GM12875 (cell line): Measurements from ENCODE around the gene USH2A.

Experiments used
- H3K4me3 ChIP-seq: one replicate; pipeline ENCODE4 v1.5.1; 2011; ENCODE audit warnings: low read depth, low read length, control low read depth
- TF ChIP-seq, protein P1 (sequence below): IDR thresholded peaks from 2 replicates; pipeline ENCODE4 v1.5.1; 2011; ENCODE audit warnings: low read depth, mild to moderate bottlenecking, control low read depth, inconsistent platforms, low read length, moderate library complexity, borderline replicate concordance; ENCODE audit not compliant: insufficient read depth

The USH2A gene

DNA sequence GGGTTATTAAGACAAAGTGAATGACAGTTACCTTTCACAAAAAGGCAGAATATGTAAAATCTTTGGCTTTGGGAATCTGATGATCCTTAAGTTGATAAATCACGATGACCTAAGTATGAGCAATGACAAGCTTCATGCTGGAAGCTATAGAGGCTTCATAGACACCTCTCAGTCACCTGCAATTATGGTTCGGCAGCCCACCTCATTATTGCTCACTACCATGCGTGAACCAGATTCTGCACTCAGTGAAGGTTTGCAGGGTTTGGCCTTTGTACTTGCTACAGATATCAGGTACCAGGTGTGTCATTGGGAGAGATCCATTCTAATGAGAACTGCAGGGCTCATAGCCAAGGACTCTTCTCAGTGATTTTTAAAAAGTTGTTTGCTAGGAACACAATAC, 692.6 kb downstream of the USH2A start:
- H3K4me3 ChIP-seq: no peak overlapping the region
- TF ChIP-seq, protein P1, sequence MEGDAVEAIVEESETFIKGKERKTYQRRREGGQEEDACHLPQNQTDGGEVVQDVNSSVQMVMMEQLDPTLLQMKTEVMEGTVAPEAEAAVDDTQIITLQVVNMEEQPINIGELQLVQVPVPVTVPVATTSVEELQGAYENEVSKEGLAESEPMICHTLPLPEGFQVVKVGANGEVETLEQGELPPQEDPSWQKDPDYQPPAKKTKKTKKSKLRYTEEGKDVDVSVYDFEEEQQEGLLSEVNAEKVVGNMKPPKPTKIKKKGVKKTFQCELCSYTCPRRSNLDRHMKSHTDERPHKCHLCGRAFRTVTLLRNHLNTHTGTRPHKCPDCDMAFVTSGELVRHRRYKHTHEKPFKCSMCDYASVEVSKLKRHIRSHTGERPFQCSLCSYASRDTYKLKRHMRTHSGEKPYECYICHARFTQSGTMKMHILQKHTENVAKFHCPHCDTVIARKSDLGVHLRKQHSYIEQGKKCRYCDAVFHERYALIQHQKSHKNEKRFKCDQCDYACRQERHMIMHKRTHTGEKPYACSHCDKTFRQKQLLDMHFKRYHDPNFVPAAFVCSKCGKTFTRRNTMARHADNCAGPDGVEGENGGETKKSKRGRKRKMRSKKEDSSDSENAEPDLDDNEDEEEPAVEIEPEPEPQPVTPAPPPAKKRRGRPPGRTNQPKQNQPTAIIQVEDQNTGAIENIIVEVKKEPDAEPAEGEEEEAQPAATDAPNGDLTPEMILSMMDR: no peak

DNA sequence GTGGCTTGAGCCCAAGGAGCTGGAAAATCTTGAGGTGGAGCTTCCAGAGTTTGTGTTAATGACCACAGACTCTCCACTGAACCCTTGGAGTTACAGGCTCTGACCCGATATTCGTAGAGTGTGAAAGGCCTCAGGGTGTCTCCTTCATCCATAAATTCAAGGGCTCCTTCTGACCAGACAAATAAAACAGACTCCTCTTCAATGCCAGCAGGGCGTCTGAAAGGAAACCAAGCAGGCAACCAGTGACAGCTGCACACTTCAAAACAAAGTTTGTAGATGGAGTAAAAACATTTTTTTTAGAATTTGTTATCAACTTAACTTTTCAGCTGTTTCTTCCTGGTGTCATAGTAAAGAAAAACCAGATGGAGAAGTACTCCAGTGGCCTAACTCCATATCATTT, 695.1 kb downstream of the USH2A start:
- TF ChIP-seq, protein P1: no peak
- H3K4me3 ChIP-seq: no peak overlapping the region

DNA sequence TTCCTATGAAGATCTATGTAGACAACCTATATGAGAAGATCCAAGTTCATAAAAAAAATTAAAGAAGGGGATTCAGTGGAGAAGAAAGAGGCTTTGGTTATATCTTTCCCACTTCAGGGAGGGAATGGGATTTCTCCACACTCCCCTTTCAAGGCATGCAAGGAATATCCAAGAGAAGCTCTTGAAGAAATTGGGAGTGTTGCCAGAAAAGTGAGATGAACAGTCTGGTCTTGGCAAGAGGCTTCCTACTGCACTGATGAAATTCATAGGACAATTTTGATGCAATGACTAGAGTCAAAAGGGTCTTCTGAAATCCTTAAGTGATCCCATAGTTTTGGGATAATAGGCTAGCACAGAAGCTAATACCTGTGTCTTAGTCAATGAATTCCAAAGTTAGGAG, 703.1 kb downstream of the USH2A start:
- no peak overlapping the region for H3K4me3 ChIP-seq
- TF ChIP-seq, protein P1: no peak

DNA sequence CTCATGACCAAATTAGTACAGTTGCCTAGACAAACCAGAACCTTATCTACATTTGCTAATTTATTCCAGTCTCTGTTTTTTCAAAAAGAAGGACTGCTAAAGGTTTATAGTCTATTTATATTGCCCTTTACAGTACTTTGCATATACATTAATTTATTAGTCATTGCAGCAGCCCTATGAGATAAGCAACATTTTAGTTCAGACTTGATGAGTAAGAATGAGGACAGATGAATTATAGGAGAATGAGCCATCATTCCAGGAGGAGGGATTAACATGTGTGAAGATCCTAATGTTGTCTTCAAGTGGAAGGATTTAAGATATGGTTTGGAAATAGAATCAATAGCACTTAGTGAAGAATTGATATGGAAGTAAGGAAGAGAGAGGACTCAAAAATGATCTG, 703.7 kb downstream of the USH2A start:
- TF ChIP-seq, protein P1: no peak
- H3K4me3 ChIP-seq: no peak overlapping the region

DNA sequence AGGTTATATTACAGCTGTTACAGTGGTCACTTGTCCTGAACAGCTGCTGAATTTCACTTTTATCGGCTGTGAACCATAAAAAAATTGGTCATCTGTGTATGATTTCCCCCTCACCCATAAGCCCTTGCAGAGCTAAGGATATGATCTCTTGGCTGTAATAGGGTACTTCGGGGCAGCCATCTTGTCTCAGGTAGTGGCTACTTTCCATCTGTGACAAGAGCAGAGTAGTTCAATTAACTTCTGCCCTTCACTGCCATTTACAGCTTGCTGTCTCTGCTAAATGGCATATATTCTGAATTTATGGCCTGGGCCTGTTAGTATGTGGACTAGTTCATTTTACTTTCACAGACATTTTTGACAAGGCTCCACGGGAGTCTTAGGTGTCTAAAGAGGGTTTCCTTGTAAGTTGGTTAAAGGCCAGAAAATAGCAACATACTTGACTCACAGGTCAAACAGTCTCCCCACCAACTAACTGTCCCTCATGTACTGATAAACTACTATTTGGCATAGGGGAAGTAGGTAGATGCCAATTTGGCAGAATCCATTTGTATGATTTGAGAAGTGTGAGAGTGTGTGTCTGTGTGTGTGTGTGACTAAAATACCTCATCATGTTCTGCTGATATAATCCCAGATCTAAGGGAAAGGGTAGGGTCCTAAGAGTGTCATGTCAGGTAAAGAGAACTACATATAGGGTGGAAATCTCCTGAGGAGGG, 704.5 kb downstream of the USH2A start:
- TF ChIP-seq, protein P1: no peak
- no peak overlapping the region for H3K4me3 ChIP-seq

DNA sequence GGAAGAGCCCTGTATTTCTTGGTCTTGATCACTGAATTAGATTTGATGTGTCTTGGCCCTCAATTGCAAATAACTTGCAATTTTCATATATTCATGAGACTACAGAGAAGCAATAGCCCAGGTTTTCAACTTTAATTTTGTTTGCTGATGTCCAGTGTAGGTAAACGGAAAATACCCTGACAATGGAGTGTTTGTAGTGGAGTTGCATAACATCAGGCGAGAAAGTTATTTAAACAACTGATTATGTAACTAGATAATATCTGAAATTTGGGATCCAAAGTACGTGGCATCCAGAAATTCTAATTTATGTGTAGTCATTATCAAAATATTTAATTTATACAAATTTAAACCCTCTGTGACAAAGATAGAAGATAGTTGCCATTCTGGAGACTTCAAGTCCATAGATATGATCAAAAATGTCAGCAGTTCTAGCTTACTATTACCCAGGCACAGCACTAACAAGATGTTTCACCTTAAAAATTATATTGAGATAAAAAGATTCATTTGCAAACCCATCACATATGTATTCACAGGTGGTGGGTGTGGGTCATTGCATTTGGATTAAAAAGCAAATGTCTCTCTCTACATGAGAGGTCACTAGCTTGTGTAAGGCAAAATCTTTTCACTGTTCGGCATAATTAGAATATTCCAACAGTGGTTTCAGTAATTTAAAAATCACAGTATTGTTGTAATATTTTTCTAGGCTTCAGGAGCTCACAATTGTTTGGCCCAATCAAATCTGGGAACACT, 705.4 kb downstream of the USH2A start:
- H3K4me3 ChIP-seq: no peak overlapping the region
- TF ChIP-seq, protein P1: no peak

DNA sequence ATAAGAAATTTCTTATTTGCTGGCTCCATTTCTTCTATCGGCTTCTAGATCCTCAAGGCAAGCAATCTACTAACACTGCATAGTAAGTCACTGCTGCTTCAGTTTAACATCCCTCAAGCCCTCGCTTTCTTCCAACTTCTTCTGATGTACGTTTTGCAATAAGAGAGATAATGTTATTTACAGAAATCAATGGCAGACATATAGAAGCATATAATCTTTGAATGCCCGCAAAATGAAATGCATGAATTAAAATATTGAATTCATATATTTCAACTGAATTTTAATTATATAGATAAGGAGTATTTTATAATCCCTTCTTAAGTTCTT, 712.4 kb downstream of the USH2A start:
- TF ChIP-seq, protein P1: no peak
- H3K4me3 ChIP-seq: no peak overlapping the region
